ENCODE results near the gene RAP1B. TPM values are rescaled to one million over a fixed set of nuclear protein-coding genes. Genes with fewer than 3 reads are reported as not detected.

The RAP1B gene
- total RNA-seq, 2 experiments from 2014 or later = 256 to 261 TPM

GRCh38 chr12:68612697-68613096, 2.0 kb downstream of the RAP1B start:
- intact Hi-C loops (cut with DNase I, micrococcal nuclease) = loop anchor here (1.0 to 10.0 kb wide), 11 partner anchors 10 to 254 kb away; partner anchors contain the start of genes SLC35E3 (in 2 of the 2) and MDM2 (in 1 of the 2)

GRCh38 chr12:68613209-68613904, 2.7 kb downstream of the RAP1B start:
- peak overlapping the region; percentile 93 to 96 for H3K27ac ChIP-seq (ENCODE audit: low read depth in 1 of 2, low read length in 2 of 2)
- ATAC-seq (ENCODE audit: poor library complexity) (peak; percentile 42), DNase-seq (peak in 13 of 14 experiments; percentile 17 to 72 (median 41))
- no peaks in the 10 kb centered on the region for H3K27me3 Mint-ChIP-seq
- peak overlapping the region; percentile 98 for H3K4me3 ChIP-seq (ENCODE audit: low read length)
- no peaks in the 10 kb centered on the region for H3K9me3 Mint-ChIP-seq
- ChIA-PET CTCF (interaction anchor here (0.7 to 1.0 kb wide), 2 partner anchors 12 to 133 kb away, joined by 3 read pairs; partner anchors contain the start of gene SLC35E3), POLR2A (interaction anchor here (0.7 to 5.9 kb wide), 27 partner anchors 9 to 281 kb away, joined by 3 to 119 read pairs (median 4); partner anchors contain the start of genes MDM1, MDM2 and NUP107)
- peaks cover 57% of the 10 kb centered on the region for H3K36me3 Mint-ChIP-seq (ENCODE audit: low read depth)
- peaks cover 5% of the 10 kb centered on the region for H3K36me3 ChIP-seq (ENCODE audit: insufficient read depth, low read length)
- peak overlapping the region; percentile 95 for H3K4me3 Mint-ChIP-seq
- no peaks in the 10 kb centered on the region for H3K9me3 ChIP-seq (ENCODE audit: control insufficient read depth in 1 of 2, insufficient read depth in 1 of 2, low read length in 2 of 2)
- H3K4me1 ChIP-seq (ENCODE audit: insufficient read depth, low read length) = peaks cover 40% of the 10 kb centered on the region
- intact Hi-C loops (cut with DNase I, micrococcal nuclease) = loop anchor here (2.0 to 10.0 kb wide), 10 partner anchors 15 to 255 kb away; partner anchors contain the start of genes SLC35E3 (in 2 of the 2) and MDM2 (in 1 of the 2)
- H3K4me1 Mint-ChIP-seq (ENCODE audit: low read depth) = peaks cover 55% of the 10 kb centered on the region
- H3K27ac Mint-ChIP-seq = peak overlapping the region; percentile 94
- TF ChIP-seq CTCF (IDR thresholded peaks at IDR 0.05) = no peak
- no peaks in the 10 kb centered on the region for H3K27me3 ChIP-seq (ENCODE audit: control insufficient read depth in 1 of 2, insufficient read depth in 2 of 2, low read length in 2 of 2)

More at GRCh38 chr12:68612697-68613096, 2.0 kb downstream of the RAP1B start:
- peak; percentile 18 for ATAC-seq (ENCODE audit: poor library complexity)
- Mint-ChIP-seq H3K9me3 (no peaks in the 10 kb centered on the region), H3K4me1 (ENCODE audit: low read depth) (peaks cover 57% of the 10 kb centered on the region), H3K36me3 (ENCODE audit: low read depth) (peaks cover 52% of the 10 kb centered on the region), H3K4me3 (peak overlapping the region; percentile 95), H3K27me3 (no peaks in the 10 kb centered on the region), H3K27ac (peak overlapping the region; percentile 94)
- Histone ChIP-seq H3K9me3 (ENCODE audit: control insufficient read depth in 1 of 2, insufficient read depth in 1 of 2, low read length in 2 of 2) (no peaks in the 10 kb centered on the region), H3K4me1 (ENCODE audit: insufficient read depth, low read length) (peaks cover 33% of the 10 kb centered on the region), H3K36me3 (ENCODE audit: insufficient read depth, low read length) (peaks cover 3% of the 10 kb centered on the region), H3K27me3 (ENCODE audit: control insufficient read depth in 1 of 2, insufficient read depth in 2 of 2, low read length in 2 of 2) (no peaks in the 10 kb centered on the region), H3K27ac (ENCODE audit: low read depth in 1 of 2, low read length in 2 of 2) (peak overlapping the region; percentile 93 to 96), H3K4me3 (ENCODE audit: low read length) (peak overlapping the region; percentile 98)
- POLR2A ChIA-PET = interaction anchor here (0.7 to 5.9 kb wide), 28 partner anchors 9 to 372 kb away, joined by 3 to 119 read pairs (median 4); partner anchors contain the start of genes MDM1, MDM2 and NUP107
- no peak for TF ChIP-seq CTCF (IDR thresholded peaks at IDR 0.05)
- CTCF ChIA-PET = interaction anchor here (0.7 to 1.0 kb wide), 2 partner anchors 12 to 133 kb away, joined by 3 read pairs; partner anchors contain the start of gene SLC35E3
- peak in 3 of 14 experiments; percentile 51 to 74 (median 57) for DNase-seq

GRCh38 chr12:68614105-68614679, 3.5 kb downstream of the RAP1B start:
- Histone ChIP-seq H3K9me3 (ENCODE audit: control insufficient read depth in 1 of 2, insufficient read depth in 1 of 2, low read length in 2 of 2) (no peaks in the 10 kb centered on the region), H3K27me3 (ENCODE audit: control insufficient read depth in 1 of 2, insufficient read depth in 2 of 2, low read length in 2 of 2) (no peaks in the 10 kb centered on the region), H3K36me3 (ENCODE audit: insufficient read depth, low read length) (peaks cover 11% of the 10 kb centered on the region), H3K27ac (ENCODE audit: low read depth in 1 of 2, low read length in 2 of 2) (peak overlapping the region; percentile 93 to 96), H3K4me1 (ENCODE audit: insufficient read depth, low read length) (peaks cover 46% of the 10 kb centered on the region), H3K4me3 (ENCODE audit: low read length) (peak overlapping the region; percentile 98)
- no peak for ATAC-seq (ENCODE audit: poor library complexity)
- Mint-ChIP-seq H3K4me1 (ENCODE audit: low read depth) (peaks cover 64% of the 10 kb centered on the region), H3K36me3 (ENCODE audit: low read depth) (peaks cover 64% of the 10 kb centered on the region), H3K9me3 (no peaks in the 10 kb centered on the region), H3K4me3 (peak overlapping the region; percentile 85), H3K27ac (peak overlapping the region; percentile 94), H3K27me3 (no peaks in the 10 kb centered on the region)
- ChIA-PET CTCF (no interaction called here), POLR2A (interaction anchor here (0.7 to 5.9 kb wide), 8 partner anchors 21 to 255 kb away, joined by 3 to 81 read pairs (median 7); no protein-coding TSS in a partner anchor)
- intact Hi-C loops (cut with DNase I, micrococcal nuclease) = loop anchor here (5.0 to 10.0 kb wide), 5 partner anchors 33 to 191 kb away; partner anchors contain the start of genes SLC35E3 (in 2 of the 2) and MDM2 (in 1 of the 2)
- no peak for DNase-seq
- TF ChIP-seq CTCF (IDR thresholded peaks at IDR 0.05) = no peak
